DND-41 (cell line): ENCODE results near the gene FBXO21.

Experiments
- ATAC-seq: fragments of 200-7000 bp; cut with Tn5 transposase; 3 replicates; pipeline ENCODE4 v1.9.1; 2021; ENCODE audit warnings: low read depth; ENCODE audit not compliant: insufficient read depth
- DNase-seq: peaks from one replicate; pipeline ENCODE4 v3.0.0-alpha.2; 2020
- H2AFZ ChIP-seq: 2 replicates; pipeline ENCODE4 v1.6.0; 2012; ENCODE audit warnings: low read depth, low read length
- H3K27ac ChIP-seq: 2 replicates; pipeline ENCODE4 v1.5.1; 2012; ENCODE audit warnings: low read length, inconsistent platforms
- H3K27me3 ChIP-seq: fragments of 200-600 bp; sonication (generic); 2 replicates; pipeline ENCODE4 v1.6.0; 2012; ENCODE audit warnings: low read length, mild to moderate bottlenecking, inconsistent platforms; ENCODE audit not compliant: insufficient read depth, poor library complexity
- H3K36me3 ChIP-seq: 2 replicates; pipeline ENCODE4 v1.5.1; 2012; ENCODE audit warnings: low read length, inconsistent platforms; ENCODE audit not compliant: insufficient read depth
- H3K4me1 ChIP-seq: 2 replicates; pipeline ENCODE4 v1.5.1; 2012; ENCODE audit warnings: mild to moderate bottlenecking, low read length; ENCODE audit not compliant: insufficient read depth
- H3K4me2 ChIP-seq: 2 replicates; pipeline ENCODE4 v1.6.0; 2012; ENCODE audit warnings: mild to moderate bottlenecking, moderate library complexity, low read length, inconsistent platforms; ENCODE audit not compliant: insufficient read depth
- H3K4me3 ChIP-seq, 2 experiments: fragments of 200-600 bp in 1 of 2; shearing (Covaris generic) in 1 of 2; 2 replicates each; pipeline ENCODE4 v1.5.1; 2012 to 2016; ENCODE audit warnings: inconsistent platforms in 2 of 2, low read length in 2 of 2, mild to moderate bottlenecking in 2 of 2, low read depth in 1 of 2, moderate library complexity in 1 of 2
- H3K79me2 ChIP-seq: 2 replicates; pipeline ENCODE4 v1.6.0; 2012; ENCODE audit warnings: low read length, inconsistent platforms; ENCODE audit not compliant: insufficient read depth
- H3K9ac ChIP-seq: 2 replicates; pipeline ENCODE4 v1.6.0; 2012; ENCODE audit warnings: low read depth, mild to moderate bottlenecking, inconsistent platforms, low read length, moderate library complexity
- H3K9me3 ChIP-seq: 2 replicates; pipeline ENCODE4 v1.5.1; 2012; ENCODE audit warnings: low read length, moderate library complexity, mild to moderate bottlenecking, inconsistent platforms; ENCODE audit not compliant: insufficient read depth, severe bottlenecking
- H4K20me1 ChIP-seq: 2 replicates; pipeline ENCODE4 v1.6.0; 2012; ENCODE audit warnings: low read length; ENCODE audit not compliant: insufficient read depth
- CTCF ChIP-seq: IDR thresholded peaks from 2 replicates; pipeline ENCODE4 v1.5.1; 2012; ENCODE audit warnings: borderline replicate concordance, low read length, moderate library complexity, mild to moderate bottlenecking; ENCODE audit not compliant: poor library complexity, severe bottlenecking; ENCODE audit errors: extremely low read depth
- EZH2 ChIP-seq: IDR thresholded peaks from 3 replicates; pipeline ENCODE4 v1.6.1; 2012; ENCODE audit warnings: borderline replicate concordance, low read depth, mild to moderate bottlenecking, moderate library complexity, low read length, inconsistent platforms; ENCODE audit not compliant: severe bottlenecking

FBXO21 gene

GRCh38 chr12:117119592-117120198 is 70.6 kb downstream of the FBXO21 start:
- Histone ChIP-seq H2AFZ (no peak overlapping the region; the same call in 1 of the 2 replicates), H3K27me3 (no peaks in the 10 kb centered on the region), H3K27ac (peak overlapping the region; percentile 51), H3K4me2 (no peak overlapping the region), H3K9me3 (no peaks in the 10 kb centered on the region), H4K20me1 (no peaks in the 10 kb centered on the region), H3K4me3 (no peak overlapping the region), H3K4me1 (peaks cover 9% of the 10 kb centered on the region), H3K79me2 (no peaks in the 10 kb centered on the region), H3K9ac (no peak overlapping the region), H3K36me3 (no peaks in the 10 kb centered on the region)
- peak; percentile 81 for ATAC-seq
- TF ChIP-seq EZH2 (no peak), CTCF (peak; percentile 91)
- DNase-seq, result peak; percentile 59

GRCh38 chr12:117118838-117119591 is 71.3 kb downstream of the FBXO21 start:
- Histone ChIP-seq H3K27ac (peak overlapping the region; percentile 51), H3K4me2 (no peak overlapping the region), H2AFZ (no peak overlapping the region; the same call in 1 of the 2 replicates), H3K79me2 (no peaks in the 10 kb centered on the region), H3K36me3 (no peaks in the 10 kb centered on the region), H3K4me1 (peaks cover 6% of the 10 kb centered on the region), H4K20me1 (no peaks in the 10 kb centered on the region), H3K27me3 (no peaks in the 10 kb centered on the region), H3K9ac (no peak overlapping the region), H3K4me3 (no peak overlapping the region), H3K9me3 (no peaks in the 10 kb centered on the region)
- DNase-seq (no peak), ATAC-seq (peak; percentile 19; the same call in 2 of the 3 replicates)
- TF ChIP-seq CTCF (no peak), EZH2 (no peak)

GRCh38 chr12:117114784-117115183 is 75.5 kb downstream of the FBXO21 start:
- ATAC-seq (no peak), DNase-seq (no peak)
- no peaks in the 10 kb centered on the region for H3K79me2 ChIP-seq
- H3K27ac ChIP-seq, result no peak overlapping the region
- TF ChIP-seq CTCF, result no peak
- TF ChIP-seq EZH2, result no peak
- no peaks in the 10 kb centered on the region for H3K9me3 ChIP-seq
- no peak overlapping the region for H3K9ac ChIP-seq
- no peaks in the 10 kb centered on the region for H4K20me1 ChIP-seq
- H3K4me3 ChIP-seq, result no peak overlapping the region
- no peak overlapping the region for H2AFZ ChIP-seq
- H3K4me1 ChIP-seq, result peaks cover 21% of the 10 kb centered on the region
- no peaks in the 10 kb centered on the region for H3K27me3 ChIP-seq
- no peaks in the 10 kb centered on the region for H3K36me3 ChIP-seq
- no peak overlapping the region for H3K4me2 ChIP-seq
